Superior temporal gyrus (tissue), 1 donor: ENCODE results near the gene SLC39A1.
"Not testable (repeated sequence)": the region's sequence is repeated elsewhere in the genome, so short reads cannot be mapped to it uniquely, and the experiment has no call there.

ENCODE experiments used
- DNase-seq: peaks from one replicate; pipeline ENCODE4 v3.0.0-alpha.2; 2016; ENCODE audit errors: extremely low spot score

The SLC39A1 gene

GRCh38 chr1:153963030-153963849 lies at the start of gene SLC39A1:
TSS of gene SLC39A1 (minus strand) at chr1:153963537. CDS start at chr1:153962715, 822 bp downstream.
- peak; percentile 99 for DNase-seq

GRCh38 chr1:154012543-154012942 lies 49.2 kb upstream of the SLC39A1 start:
- not testable (repeated sequence) for DNase-seq

GRCh38 chr1:154012129-154012528 lies 48.8 kb upstream of the SLC39A1 start:
- DNase-seq, result no peak

- DNase-seq, result no peak
Measured at GRCh38 chr1:154006136-154006535, 42.8 kb upstream of the SLC39A1 start.

- no peak for DNase-seq
Measured at GRCh38 chr1:154000420-154000819, 37.1 kb upstream of the SLC39A1 start.

- not testable (repeated sequence) for DNase-seq
Measured at GRCh38 chr1:153996882-153997281, 33.5 kb upstream of the SLC39A1 start.

GRCh38 chr1:153995640-153996039 lies 32.3 kb upstream of the SLC39A1 start:
- no peak for DNase-seq

GRCh38 chr1:153995202-153995601 lies 31.9 kb upstream of the SLC39A1 start:
- DNase-seq, result no peak

- DNase-seq, result no peak
Measured at GRCh38 chr1:153991806-153992205, 28.5 kb upstream of the SLC39A1 start.

GRCh38 chr1:153991151-153991630 lies 27.9 kb upstream of the SLC39A1 start:
- DNase-seq, result no peak

GRCh38 chr1:153990468-153991150 lies 27.3 kb upstream of the SLC39A1 start, which contains the start of gene RPS27:
TSS of gene RPS27 (plus strand) at chr1:153990762. CDS start at chr1:153990797, 35 bp downstream.
- peak; percentile 100 for DNase-seq

- DNase-seq, result no peak
Measured at GRCh38 chr1:153987621-153988020, 24.3 kb upstream of the SLC39A1 start.

GRCh38 chr1:153985941-153986761 lies 22.8 kb upstream of the SLC39A1 start, which contains the start of gene RAB13:
TSS of gene RAB13 (minus strand) at chr1:153986339. CDS start at chr1:153986236, 103 bp downstream.
- DNase-seq, result peak; percentile 25

GRCh38 chr1:153985341-153985912 lies 22.1 kb upstream of the SLC39A1 start:
- DNase-seq, result no peak

- DNase-seq, result no peak
Measured at GRCh38 chr1:153984123-153984894, 21.0 kb upstream of the SLC39A1 start.

GRCh38 chr1:153981735-153982134 lies 18.4 kb upstream of the SLC39A1 start:
- DNase-seq, result not testable (repeated sequence)

GRCh38 chr1:153979091-153979490 lies 15.8 kb upstream of the SLC39A1 start:
- DNase-seq, result not testable (repeated sequence)

- DNase-seq, result no peak
Measured at GRCh38 chr1:153978274-153978909, 15.1 kb upstream of the SLC39A1 start.

- DNase-seq, result peak; percentile 94
Measured at GRCh38 chr1:153977250-153978240, 14.2 kb upstream of the SLC39A1 start, which contains the start of gene JTB. TSS of gene JTB (minus strand) at chr1:153977674. CDS start at chr1:153977252, 422 bp downstream.
